HG03025 (cell line): ENCODE data around the gene GATB.

Experiments
- ATAC-seq: cut with Tn5 transposase; IDR thresholded peaks from one replicate; pipeline ENCODE4 v1.9.1; 2021; ENCODE audit warnings: mild to moderate bottlenecking, moderate library complexity; ENCODE audit not compliant: unreplicated experiment, low FRiP score

The GATB gene

GRCh38 chr4:151786158-151786495 is 25.3 kb upstream of the GATB start:
- ATAC-seq = no peak

GRCh38 chr4:151785484-151786157 is 24.8 kb upstream of the GATB start:
- no peak for ATAC-seq

GRCh38 chr4:151784706-151785105 is 23.9 kb upstream of the GATB start:
- ATAC-seq = no peak

GRCh38 chr4:151783867-151784266 is 23.1 kb upstream of the GATB start:
- ATAC-seq = no peak

GRCh38 chr4:151782296-151782695 is 21.5 kb upstream of the GATB start:
- no peak for ATAC-seq

GRCh38 chr4:151781026-151781425 is 20.2 kb upstream of the GATB start:
- no peak for ATAC-seq

- no peak for ATAC-seq
Measured at GRCh38 chr4:151777471-151777870, 16.7 kb upstream of the GATB start.

GRCh38 chr4:151774324-151774723 is 13.5 kb upstream of the GATB start:
- no peak for ATAC-seq

- no peak for ATAC-seq
Measured at GRCh38 chr4:151772274-151772673, 11.5 kb upstream of the GATB start.

- ATAC-seq = no peak
Measured at GRCh38 chr4:151771664-151772063, 10.9 kb upstream of the GATB start.

- no peak for ATAC-seq
Measured at GRCh38 chr4:151770154-151770553, 9.3 kb upstream of the GATB start.

- ATAC-seq = no peak
Measured at GRCh38 chr4:151768835-151769234, 8.0 kb upstream of the GATB start.

GRCh38 chr4:151766691-151767090 is 5.9 kb upstream of the GATB start:
- no peak for ATAC-seq

GRCh38 chr4:151760002-151760401 is 805 bp downstream of the GATB start:
- ATAC-seq = no peak

GRCh38 chr4:151753056-151753455 is 7.8 kb downstream of the GATB start:
- ATAC-seq = no peak

GRCh38 chr4:151750156-151750555 is 10.7 kb downstream of the GATB start:
- ATAC-seq = no peak

GRCh38 chr4:151745481-151746231 is 15.2 kb downstream of the GATB start:
- ATAC-seq = no peak

- ATAC-seq = no peak
Measured at GRCh38 chr4:151744614-151745013, 16.2 kb downstream of the GATB start.

GRCh38 chr4:151743894-151744293 is 16.9 kb downstream of the GATB start:
- ATAC-seq = no peak

- ATAC-seq = no peak
Measured at GRCh38 chr4:151743128-151743854, 17.5 kb downstream of the GATB start.

- ATAC-seq = no peak
Measured at GRCh38 chr4:151738720-151739517, 21.9 kb downstream of the GATB start.
